ENCODE results near the gene LRP2BP.
"Not testable (repeated sequence)": the region's sequence is repeated elsewhere in the genome, so short reads cannot be mapped to it uniquely, and the experiment has no call there.

The LRP2BP gene

DNA sequence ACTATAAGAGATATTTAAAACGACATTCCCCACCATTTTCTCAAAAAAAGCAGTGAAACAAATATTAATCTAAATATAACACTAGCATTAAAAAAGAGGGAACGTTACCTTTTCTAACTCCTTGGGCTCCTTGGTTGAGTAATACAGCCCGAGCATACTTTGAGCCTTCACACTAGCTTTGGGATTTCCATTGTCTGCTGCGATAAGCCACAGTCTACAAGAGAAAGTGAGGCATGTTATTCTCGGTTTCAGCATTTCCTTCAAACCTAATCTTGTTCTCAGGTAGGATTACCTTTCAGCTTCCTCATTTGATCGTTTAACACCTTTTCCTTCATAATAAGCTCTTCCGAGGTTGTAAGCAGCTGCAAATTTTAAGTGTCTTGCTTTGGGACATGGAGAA lies 21.7 kb downstream of the LRP2BP start:
- H3K27ac ChIP-seq = no peak overlapping the region
- TF ChIP-seq, protein P1, sequence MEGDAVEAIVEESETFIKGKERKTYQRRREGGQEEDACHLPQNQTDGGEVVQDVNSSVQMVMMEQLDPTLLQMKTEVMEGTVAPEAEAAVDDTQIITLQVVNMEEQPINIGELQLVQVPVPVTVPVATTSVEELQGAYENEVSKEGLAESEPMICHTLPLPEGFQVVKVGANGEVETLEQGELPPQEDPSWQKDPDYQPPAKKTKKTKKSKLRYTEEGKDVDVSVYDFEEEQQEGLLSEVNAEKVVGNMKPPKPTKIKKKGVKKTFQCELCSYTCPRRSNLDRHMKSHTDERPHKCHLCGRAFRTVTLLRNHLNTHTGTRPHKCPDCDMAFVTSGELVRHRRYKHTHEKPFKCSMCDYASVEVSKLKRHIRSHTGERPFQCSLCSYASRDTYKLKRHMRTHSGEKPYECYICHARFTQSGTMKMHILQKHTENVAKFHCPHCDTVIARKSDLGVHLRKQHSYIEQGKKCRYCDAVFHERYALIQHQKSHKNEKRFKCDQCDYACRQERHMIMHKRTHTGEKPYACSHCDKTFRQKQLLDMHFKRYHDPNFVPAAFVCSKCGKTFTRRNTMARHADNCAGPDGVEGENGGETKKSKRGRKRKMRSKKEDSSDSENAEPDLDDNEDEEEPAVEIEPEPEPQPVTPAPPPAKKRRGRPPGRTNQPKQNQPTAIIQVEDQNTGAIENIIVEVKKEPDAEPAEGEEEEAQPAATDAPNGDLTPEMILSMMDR (IDR thresholded peaks at IDR 0.05; ENCODE audit: low read depth, low read length, missing control alignments) = no peak
- in situ Hi-C loops (cut with HindIII; ENCODE audit: low pct_ligation_motif_present, low sequenced_read_pairs) = no loop called here
- H3K36me3 ChIP-seq (replicated peaks) = peaks cover 3% of the 10 kb centered on the region
- no peak overlapping the region for H3K4me3 ChIP-seq (ENCODE audit: low read depth, low read length)
- H3K27me3 ChIP-seq (replicated peaks) = no peaks in the 10 kb centered on the region
- DNase-seq = no peak

GRCh38 chr4:185371702-185372101 lies 24.0 kb downstream of the LRP2BP start:
- Histone ChIP-seq H3K4me3 (ENCODE audit: low read depth, low read length) (no peak overlapping the region), H3K27ac (no peak overlapping the region), H3K36me3 (replicated peaks) (peaks cover 3% of the 10 kb centered on the region), H3K27me3 (replicated peaks) (no peaks in the 10 kb centered on the region)
- DNase-seq = no peak
- TF ChIP-seq, protein P1 (IDR thresholded peaks at IDR 0.05; ENCODE audit: low read depth, low read length, missing control alignments) = no peak
- in situ Hi-C loops (cut with HindIII; ENCODE audit: low pct_ligation_motif_present, low sequenced_read_pairs) = no loop called here

DNA sequence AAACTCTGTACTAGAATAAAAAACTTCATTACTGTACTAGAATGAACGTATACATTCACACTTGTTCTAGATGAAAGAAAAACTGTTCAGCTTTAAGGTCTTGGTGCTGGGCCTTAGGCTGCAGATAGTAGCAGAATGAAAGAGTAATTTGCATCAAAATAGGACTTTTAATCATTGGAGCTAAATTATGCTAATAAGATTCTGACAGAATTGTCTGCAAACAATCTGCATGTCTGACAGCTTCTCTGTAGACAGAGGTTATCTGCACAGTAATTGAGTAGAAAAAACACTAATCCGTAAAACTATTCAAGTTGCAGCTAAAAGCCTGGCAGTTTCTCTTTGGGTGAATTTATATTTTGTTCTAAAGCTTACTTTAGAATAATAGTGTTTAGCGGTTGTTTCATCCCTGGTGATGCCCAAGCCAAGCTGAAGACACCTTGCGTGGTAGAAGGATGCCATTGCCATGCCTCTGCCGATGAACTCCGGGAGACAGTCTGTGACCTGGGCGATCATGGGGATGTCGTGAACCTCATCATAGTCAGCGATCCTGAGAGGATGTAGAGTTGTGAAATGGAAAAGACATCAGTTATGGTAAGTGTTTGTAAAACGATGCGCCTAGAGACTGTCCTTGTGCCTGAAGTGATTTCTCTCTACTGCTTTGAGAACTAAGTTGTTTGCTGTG lies 25.3 kb downstream of the LRP2BP start:
- TF ChIP-seq, protein P1 (IDR thresholded peaks at IDR 0.05; ENCODE audit: low read depth, low read length, missing control alignments) = no peak
- peaks cover 3% of the 10 kb centered on the region for H3K36me3 ChIP-seq (replicated peaks)

DNA sequence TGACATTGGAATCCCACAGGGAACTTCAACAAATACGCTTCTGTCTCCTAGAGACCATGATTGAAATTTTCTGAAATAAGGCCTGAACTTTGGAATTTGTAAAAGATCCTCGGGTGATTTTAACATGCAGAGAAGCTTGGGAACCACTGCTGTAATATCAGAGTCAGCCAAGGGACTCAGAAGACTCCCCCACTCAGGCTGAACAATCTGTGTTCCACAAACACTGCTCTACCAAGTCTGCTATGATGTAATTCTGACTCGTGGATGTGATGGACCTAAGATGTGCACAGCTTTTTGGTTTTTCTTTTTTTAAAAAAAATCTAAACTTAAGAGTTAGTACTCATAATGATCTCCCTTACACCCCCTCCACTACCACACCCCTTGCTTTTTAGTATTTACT lies 26.0 kb downstream of the LRP2BP start:
- TF ChIP-seq, protein P1 (IDR thresholded peaks at IDR 0.05; ENCODE audit: low read depth, low read length, missing control alignments) = no peak
- in situ Hi-C loops (cut with HindIII; ENCODE audit: low pct_ligation_motif_present, low sequenced_read_pairs) = no loop called here
- Histone ChIP-seq H3K27ac (no peak overlapping the region), H3K27me3 (replicated peaks) (no peaks in the 10 kb centered on the region), H3K4me3 (ENCODE audit: low read depth, low read length) (no peak overlapping the region), H3K36me3 (replicated peaks) (peaks cover 3% of the 10 kb centered on the region)
- DNase-seq = no peak

More for the DNA sequence above, 25.3 kb downstream of the LRP2BP start:
- Histone ChIP-seq H3K27ac (no peak overlapping the region), H3K4me3 (ENCODE audit: low read depth, low read length) (no peak overlapping the region), H3K27me3 (replicated peaks) (no peaks in the 10 kb centered on the region)
- in situ Hi-C loops (cut with HindIII; ENCODE audit: low pct_ligation_motif_present, low sequenced_read_pairs) = no loop called here
- DNase-seq = no peak

DNA sequence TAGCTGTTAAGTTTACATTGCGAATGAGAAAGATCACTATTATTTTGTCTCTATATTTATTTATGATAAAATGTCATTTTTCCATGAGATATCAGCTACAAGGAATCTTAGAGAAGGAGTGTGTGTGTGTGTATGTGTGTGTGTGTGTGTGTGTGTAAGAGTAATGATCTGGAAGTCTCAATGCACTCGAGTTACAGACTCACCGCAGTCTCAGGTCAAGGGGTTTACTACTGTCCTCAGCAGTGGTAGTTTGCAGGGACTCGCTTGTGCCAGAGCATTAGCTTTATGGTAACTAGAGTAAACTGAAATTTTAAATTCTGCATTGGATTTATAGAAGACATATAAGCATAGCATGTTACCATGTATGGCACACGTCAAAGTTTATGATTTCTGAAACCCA lies 30.8 kb downstream of the LRP2BP start:
- H3K4me3 ChIP-seq (ENCODE audit: low read depth, low read length) = no peak overlapping the region
- TF ChIP-seq, protein P1 (IDR thresholded peaks at IDR 0.05; ENCODE audit: low read depth, low read length, missing control alignments) = no peak
- in situ Hi-C loops (cut with HindIII; ENCODE audit: low pct_ligation_motif_present, low sequenced_read_pairs) = no loop called here

GRCh38 chr4:185363251-185363650 lies 32.5 kb downstream of the LRP2BP start:
- no peaks in the 10 kb centered on the region for H3K36me3 ChIP-seq (replicated peaks)
- no peak for DNase-seq
- in situ Hi-C loops (cut with HindIII; ENCODE audit: low pct_ligation_motif_present, low sequenced_read_pairs) = no loop called here
- H3K27ac ChIP-seq = no peak overlapping the region
- no peak overlapping the region for H3K4me3 ChIP-seq (ENCODE audit: low read depth, low read length)
- TF ChIP-seq, protein P1 (IDR thresholded peaks at IDR 0.05; ENCODE audit: low read depth, low read length, missing control alignments) = no peak
- no peaks in the 10 kb centered on the region for H3K27me3 ChIP-seq (replicated peaks)

More for the DNA sequence above, 30.8 kb downstream of the LRP2BP start:
- peak; percentile 48 for DNase-seq
- H3K27me3 ChIP-seq (replicated peaks) = no peaks in the 10 kb centered on the region
- no peak overlapping the region for H3K27ac ChIP-seq
- H3K36me3 ChIP-seq (replicated peaks) = no peaks in the 10 kb centered on the region

DNA sequence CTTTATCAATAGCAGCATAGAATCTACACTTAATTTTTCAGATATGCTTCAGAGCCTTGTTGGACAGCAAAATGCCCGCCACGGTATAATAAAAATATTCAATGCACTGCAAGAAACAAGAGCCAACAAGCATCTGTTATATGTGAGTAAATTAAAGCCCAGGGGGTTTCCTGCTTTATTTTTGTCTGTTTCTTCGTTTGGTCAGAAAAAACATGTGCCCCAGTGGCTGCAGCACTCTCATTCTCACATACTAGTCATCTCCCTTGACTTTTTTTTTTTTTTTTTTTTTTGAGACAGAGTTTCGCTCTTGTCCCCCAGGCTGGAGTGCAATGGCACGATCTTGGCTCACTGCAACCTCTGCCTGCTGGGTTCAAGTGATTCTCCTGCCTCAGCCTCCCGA lies 33.2 kb downstream of the LRP2BP start:
- H3K36me3 ChIP-seq (replicated peaks); H3K4me3 ChIP-seq (ENCODE audit: low read depth, low read length); H3K27ac ChIP-seq; DNase-seq; in situ Hi-C loops (cut with HindIII; ENCODE audit: low pct_ligation_motif_present, low sequenced_read_pairs); H3K27me3 ChIP-seq (replicated peaks): not testable (repeated sequence)
